ENCODE data around the gene PNPLA3. TPM values are rescaled to one million over a fixed set of nuclear protein-coding genes. Genes with fewer than 3 reads are reported as not detected.

PNPLA3 gene
- total RNA-seq, 1 donor from 2014 or later = 5.9 TPM

GRCh38 chr22:43921370-43921769, 2.2 kb upstream of the PNPLA3 start:
- no peaks in the 10 kb centered on the region for H3K9me3 Mint-ChIP-seq
- H3K4me3 Mint-ChIP-seq = no peak overlapping the region
- TF ChIP-seq, protein P1, sequence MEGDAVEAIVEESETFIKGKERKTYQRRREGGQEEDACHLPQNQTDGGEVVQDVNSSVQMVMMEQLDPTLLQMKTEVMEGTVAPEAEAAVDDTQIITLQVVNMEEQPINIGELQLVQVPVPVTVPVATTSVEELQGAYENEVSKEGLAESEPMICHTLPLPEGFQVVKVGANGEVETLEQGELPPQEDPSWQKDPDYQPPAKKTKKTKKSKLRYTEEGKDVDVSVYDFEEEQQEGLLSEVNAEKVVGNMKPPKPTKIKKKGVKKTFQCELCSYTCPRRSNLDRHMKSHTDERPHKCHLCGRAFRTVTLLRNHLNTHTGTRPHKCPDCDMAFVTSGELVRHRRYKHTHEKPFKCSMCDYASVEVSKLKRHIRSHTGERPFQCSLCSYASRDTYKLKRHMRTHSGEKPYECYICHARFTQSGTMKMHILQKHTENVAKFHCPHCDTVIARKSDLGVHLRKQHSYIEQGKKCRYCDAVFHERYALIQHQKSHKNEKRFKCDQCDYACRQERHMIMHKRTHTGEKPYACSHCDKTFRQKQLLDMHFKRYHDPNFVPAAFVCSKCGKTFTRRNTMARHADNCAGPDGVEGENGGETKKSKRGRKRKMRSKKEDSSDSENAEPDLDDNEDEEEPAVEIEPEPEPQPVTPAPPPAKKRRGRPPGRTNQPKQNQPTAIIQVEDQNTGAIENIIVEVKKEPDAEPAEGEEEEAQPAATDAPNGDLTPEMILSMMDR (conservative IDR thresholded peaks at IDR 0.05) = no peak
- peaks cover 14% of the 10 kb centered on the region for H3K4me1 Mint-ChIP-seq (ENCODE audit: unreplicated experiment)
- no peak overlapping the region for H3K27ac Mint-ChIP-seq
- no peaks in the 10 kb centered on the region for H3K36me3 Mint-ChIP-seq
- peaks cover 7% of the 10 kb centered on the region for H3K27me3 Mint-ChIP-seq
- DNase-seq (ENCODE audit: extremely low spot score, unreplicated experiment) = no peak

DNA sequence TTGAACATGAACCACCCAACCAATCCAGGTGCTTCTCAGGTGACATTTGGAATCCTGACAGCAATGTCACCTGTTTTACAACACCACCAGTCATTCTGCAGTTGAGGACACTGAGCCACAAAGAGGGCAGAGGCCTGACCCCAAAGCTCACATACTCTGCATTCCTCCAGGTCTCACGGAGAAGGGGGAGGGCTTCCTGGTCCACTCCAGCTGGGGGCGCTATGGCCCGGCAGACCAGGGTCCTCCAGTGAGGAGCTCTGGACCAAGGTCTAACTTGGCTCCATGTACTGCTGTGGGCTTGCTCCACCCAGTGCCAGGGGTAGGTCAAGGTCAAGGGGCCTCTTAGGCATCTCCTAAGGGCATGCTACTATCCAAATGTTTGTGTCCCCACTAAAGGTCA, 1.5 kb upstream of the PNPLA3 start:
- H3K27me3 Mint-ChIP-seq = peaks cover 7% of the 10 kb centered on the region
- no peak for DNase-seq (ENCODE audit: extremely low spot score, unreplicated experiment)
- TF ChIP-seq, protein P1 (conservative IDR thresholded peaks at IDR 0.05) = no peak
- peaks cover 14% of the 10 kb centered on the region for H3K4me1 Mint-ChIP-seq (ENCODE audit: unreplicated experiment)
- no peaks in the 10 kb centered on the region for H3K9me3 Mint-ChIP-seq
- H3K36me3 Mint-ChIP-seq = no peaks in the 10 kb centered on the region
- no peak overlapping the region for H3K27ac Mint-ChIP-seq
- no peak overlapping the region for H3K4me3 Mint-ChIP-seq

DNA sequence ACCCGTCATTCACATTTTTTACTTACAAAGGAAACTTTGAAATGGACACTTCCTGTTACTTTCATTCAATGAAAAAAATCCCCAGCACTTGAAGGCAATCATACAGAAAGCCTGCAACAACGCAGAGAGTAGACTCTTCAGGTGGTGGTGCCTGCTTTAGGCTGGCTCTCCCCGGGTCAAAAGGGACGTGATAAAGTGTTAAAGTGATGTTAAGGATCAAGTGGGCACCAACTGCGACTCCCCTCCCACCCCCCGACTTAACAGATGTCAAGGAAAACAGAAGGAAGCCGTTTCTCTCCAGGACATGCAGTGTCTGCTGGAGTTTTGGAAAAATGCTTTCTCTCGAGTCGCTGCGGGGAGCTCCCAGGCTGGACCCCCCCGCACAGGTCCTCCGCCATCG, 414 bp upstream of the PNPLA3 start:
- H3K4me1 Mint-ChIP-seq (ENCODE audit: unreplicated experiment) = peaks cover 14% of the 10 kb centered on the region
- DNase-seq (ENCODE audit: extremely low spot score, unreplicated experiment) = no peak
- peak overlapping the region; percentile 82 for H3K27ac Mint-ChIP-seq
- H3K36me3 Mint-ChIP-seq = no peaks in the 10 kb centered on the region
- TF ChIP-seq, protein P1 (conservative IDR thresholded peaks at IDR 0.05) = no peak
- peak overlapping the region; percentile 92 for H3K4me3 Mint-ChIP-seq
- no peaks in the 10 kb centered on the region for H3K9me3 Mint-ChIP-seq
- peaks cover 7% of the 10 kb centered on the region for H3K27me3 Mint-ChIP-seq

DNA sequence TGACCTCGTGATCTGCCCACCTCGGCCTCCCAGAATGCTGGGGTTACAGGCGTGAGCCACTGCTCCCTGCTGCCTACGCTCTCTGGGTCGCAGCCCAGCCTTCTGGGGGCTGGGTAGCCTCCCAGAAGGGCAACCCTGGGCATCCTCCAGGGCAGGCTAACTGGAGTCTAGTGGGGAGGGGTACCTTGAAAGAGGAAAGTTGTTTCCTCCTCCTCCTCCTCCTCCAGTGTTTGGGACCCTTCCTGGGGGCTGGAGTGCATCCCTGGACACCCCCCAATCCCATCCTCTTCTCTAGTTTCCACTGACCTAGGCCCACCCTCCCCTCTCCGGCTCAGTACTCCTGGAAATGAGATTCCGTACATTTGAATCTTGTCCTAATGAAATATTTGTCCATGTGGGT, 1.3 kb downstream of the PNPLA3 start:
- peaks cover 5% of the 10 kb centered on the region for H3K27me3 Mint-ChIP-seq
- H3K9me3 Mint-ChIP-seq = no peaks in the 10 kb centered on the region
- no peak for DNase-seq (ENCODE audit: extremely low spot score, unreplicated experiment)
- TF ChIP-seq, protein P1 (conservative IDR thresholded peaks at IDR 0.05) = no peak
- peak overlapping the region; percentile 71 for H3K27ac Mint-ChIP-seq
- peaks cover 14% of the 10 kb centered on the region for H3K4me1 Mint-ChIP-seq (ENCODE audit: unreplicated experiment)
- H3K4me3 Mint-ChIP-seq = peak overlapping the region; percentile 86
- no peaks in the 10 kb centered on the region for H3K36me3 Mint-ChIP-seq

GRCh38 chr22:43925433-43926348, 2.1 kb downstream of the PNPLA3 start:
- TF ChIP-seq, protein P1 (conservative IDR thresholded peaks at IDR 0.05) = no peak
- Mint-ChIP-seq H3K9me3 (no peaks in the 10 kb centered on the region), H3K36me3 (no peaks in the 10 kb centered on the region), H3K4me1 (ENCODE audit: unreplicated experiment) (peaks cover 14% of the 10 kb centered on the region), H3K27me3 (peaks cover 4% of the 10 kb centered on the region), H3K4me3 (peak overlapping the region; percentile 86), H3K27ac (peak overlapping the region; percentile 71)
- no peak for DNase-seq (ENCODE audit: extremely low spot score, unreplicated experiment)
